Omental fat pad (tissue), 4 donors: ENCODE measurements around the gene FIGN. TPM values are rescaled to one million over a fixed set of nuclear protein-coding genes. Genes with fewer than 3 reads are reported as not detected.

Source experiments
- ATAC-seq: fragments of 150-250 bp; one replicate; pipeline ENCODE4 v1.9.1; 2016; ENCODE audit warnings: mild to moderate bottlenecking, moderate library complexity; ENCODE audit not compliant: low FRiP score
- DNase-seq: peaks from one replicate; pipeline ENCODE4 v3.0.0-alpha.2; 2019; ENCODE audit warnings: low spot score
- total RNA-seq, 4 donors: library from RNA; depleted of rRNA; stranded (reverse); fragments of >200 nt; gene quantifications; one replicate each; pipeline ENCODE4 v1.1.0, GENCODE V29; 2016
- TF ChIP-seq, protein P1 (sequence below), 3 donors: fragments of 450-650 bp; IDR thresholded peaks; one replicate each; pipeline ENCODE4 v1.5.1; 2016 to 2017; ENCODE audit warnings: antibody characterized with exemption in 3 of 3, mild to moderate bottlenecking in 3 of 3, moderate library complexity in 2 of 3

Gene FIGN
- total RNA-seq, 4 donors from 2014 or later, result 8.2 to 13.1 (median 10.7) TPM

DNA sequence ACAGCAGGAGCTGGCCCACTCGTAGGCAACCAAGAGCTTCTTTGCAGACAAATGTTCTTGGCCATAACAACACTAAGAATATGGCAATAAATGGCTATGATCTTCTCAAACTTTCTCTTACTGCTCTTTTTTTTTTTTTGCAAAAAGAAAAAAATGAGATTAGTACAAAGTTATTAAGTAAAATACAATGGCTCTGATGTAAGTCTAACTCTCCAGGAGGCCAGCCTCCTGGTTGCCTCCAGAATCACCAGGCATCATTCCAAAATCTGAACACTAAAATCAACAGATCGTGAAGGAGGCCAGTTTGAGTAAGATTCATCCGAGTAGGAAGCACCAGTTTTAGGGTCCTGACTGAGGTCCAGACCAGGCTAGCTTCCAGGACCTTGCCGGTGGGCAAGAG, 20.8 kb upstream of the FIGN start:
- DNase-seq (no peak), ATAC-seq (no peak)

DNA sequence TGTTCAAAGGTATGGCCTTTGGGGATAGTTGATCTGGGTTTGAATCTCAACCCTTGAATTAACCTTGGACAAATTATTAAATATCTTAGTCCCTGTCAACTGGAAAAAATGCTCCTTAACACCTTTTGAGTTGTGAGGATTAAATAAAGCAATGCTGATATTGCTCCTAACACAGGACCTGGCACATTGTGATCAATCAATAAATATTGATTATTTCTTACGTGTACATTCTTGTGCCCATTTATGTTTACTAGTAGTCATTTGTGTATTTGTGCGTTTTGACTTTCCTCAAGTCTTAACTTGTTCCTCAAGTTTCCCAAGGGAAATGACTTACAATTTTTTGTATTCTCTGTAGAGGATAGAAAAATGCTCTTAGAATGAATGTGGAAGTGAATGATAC, 19.6 kb upstream of the FIGN start:
- no peak for ATAC-seq
- TF ChIP-seq, protein P1, sequence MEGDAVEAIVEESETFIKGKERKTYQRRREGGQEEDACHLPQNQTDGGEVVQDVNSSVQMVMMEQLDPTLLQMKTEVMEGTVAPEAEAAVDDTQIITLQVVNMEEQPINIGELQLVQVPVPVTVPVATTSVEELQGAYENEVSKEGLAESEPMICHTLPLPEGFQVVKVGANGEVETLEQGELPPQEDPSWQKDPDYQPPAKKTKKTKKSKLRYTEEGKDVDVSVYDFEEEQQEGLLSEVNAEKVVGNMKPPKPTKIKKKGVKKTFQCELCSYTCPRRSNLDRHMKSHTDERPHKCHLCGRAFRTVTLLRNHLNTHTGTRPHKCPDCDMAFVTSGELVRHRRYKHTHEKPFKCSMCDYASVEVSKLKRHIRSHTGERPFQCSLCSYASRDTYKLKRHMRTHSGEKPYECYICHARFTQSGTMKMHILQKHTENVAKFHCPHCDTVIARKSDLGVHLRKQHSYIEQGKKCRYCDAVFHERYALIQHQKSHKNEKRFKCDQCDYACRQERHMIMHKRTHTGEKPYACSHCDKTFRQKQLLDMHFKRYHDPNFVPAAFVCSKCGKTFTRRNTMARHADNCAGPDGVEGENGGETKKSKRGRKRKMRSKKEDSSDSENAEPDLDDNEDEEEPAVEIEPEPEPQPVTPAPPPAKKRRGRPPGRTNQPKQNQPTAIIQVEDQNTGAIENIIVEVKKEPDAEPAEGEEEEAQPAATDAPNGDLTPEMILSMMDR (IDR thresholded peaks at IDR 0.05), result no peak
- DNase-seq, result no peak

More for the DNA sequence above, 20.8 kb upstream of the FIGN start:
- TF ChIP-seq, protein P1 (IDR thresholded peaks at IDR 0.05), result no peak

- DNase-seq, result no peak
- TF ChIP-seq, protein P1 (IDR thresholded peaks at IDR 0.05), result no peak
- ATAC-seq, result no peak
Observed at GRCh38 chr2:163753726-163754125, 17.9 kb upstream of the FIGN start.

DNA sequence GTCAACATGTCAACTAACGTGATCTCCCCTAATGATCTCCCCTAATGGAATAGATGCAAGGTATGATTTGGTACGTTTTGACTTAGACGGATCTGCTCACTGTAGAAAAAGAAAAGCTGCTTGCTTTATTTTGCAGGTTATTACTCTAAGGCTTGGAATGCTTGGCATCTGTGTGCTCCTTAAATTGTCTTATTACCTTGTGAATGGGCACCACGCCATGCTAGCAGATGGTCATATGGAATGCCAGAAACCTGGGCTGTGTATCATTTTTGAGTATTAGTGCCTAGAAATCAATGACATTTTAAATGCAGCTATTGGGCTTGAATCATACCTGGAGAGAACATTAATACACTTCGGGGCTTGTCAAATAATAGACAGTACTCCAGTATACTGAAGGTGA, 16.5 kb upstream of the FIGN start:
- TF ChIP-seq, protein P1 (IDR thresholded peaks at IDR 0.05), result no peak
- DNase-seq (no peak), ATAC-seq (no peak)

DNA sequence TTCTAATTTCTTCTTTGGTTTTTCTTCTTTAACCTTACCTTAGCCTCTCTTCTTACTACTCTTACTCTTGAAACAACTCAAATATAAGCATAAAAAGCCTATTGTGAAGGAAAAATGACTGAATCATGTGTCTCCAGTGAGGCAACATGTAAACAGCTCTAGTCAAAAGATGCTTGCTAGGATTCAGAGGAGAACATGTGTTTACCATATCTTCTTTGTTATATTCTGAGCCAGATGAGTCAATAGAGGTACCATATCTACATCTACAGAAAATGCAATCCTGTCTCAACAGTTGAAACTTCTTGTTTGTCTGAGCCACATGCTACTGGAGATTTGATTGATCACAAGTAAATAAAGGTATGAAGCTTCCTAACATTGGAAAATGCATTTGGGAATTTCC, 15.9 kb upstream of the FIGN start:
- DNase-seq, result no peak
- TF ChIP-seq, protein P1 (IDR thresholded peaks at IDR 0.05), result no peak
- ATAC-seq, result no peak

- TF ChIP-seq, protein P1 (IDR thresholded peaks at IDR 0.05), result no peak
- no peak for DNase-seq
- no peak for ATAC-seq
Observed at GRCh38 chr2:163748420-163748819, 12.6 kb upstream of the FIGN start.

DNA sequence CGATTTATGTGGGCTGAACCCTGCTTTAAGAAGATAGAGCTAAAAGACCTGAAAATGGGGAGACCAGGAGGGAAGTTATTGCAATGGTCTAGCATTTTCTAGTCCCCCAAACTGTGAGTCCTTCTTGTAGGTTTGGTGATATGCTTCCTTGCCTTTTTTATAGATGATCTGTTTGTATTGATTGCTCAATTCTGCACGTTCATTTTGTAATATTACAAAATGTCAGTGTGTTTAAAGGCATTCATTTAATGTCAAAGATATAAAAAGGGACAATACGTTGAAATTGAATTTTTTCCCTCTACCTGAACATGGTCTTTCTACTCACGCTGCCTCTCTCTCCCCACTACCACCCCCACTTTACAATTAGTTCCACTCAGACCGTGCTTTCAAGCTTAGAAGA, 5.6 kb upstream of the FIGN start:
- TF ChIP-seq, protein P1 (IDR thresholded peaks at IDR 0.05), result no peak
- no peak for DNase-seq
- no peak for ATAC-seq
